ENCODE results near the gene TP73. TPM values are rescaled to one million over a fixed set of nuclear protein-coding genes. Genes with fewer than 3 reads are reported as not detected.

Gene TP73
- total RNA-seq, 1 experiment from 2014 or later, result 19.2 TPM

GRCh38 chr1:3646596-3646995, 5.7 kb upstream of the TP73 start (continued):
- TF ChIP-seq ZBTB33 (IDR thresholded peaks at IDR 0.05; ENCODE audit: extremely low read depth, insufficient replicate concordance, low read length), result no peak
- TF ChIP-seq ZNF274 (IDR thresholded peaks at IDR 0.05; ENCODE audit: low read depth, low read length), result no peak
- TF ChIP-seq CTCF (IDR thresholded peaks at IDR 0.05 in 2 of 3, conservative IDR thresholded peaks at IDR 0.05 in 1 of 3; ENCODE audit: borderline replicate concordance in 1 of 3, insufficient read depth in 1 of 3, low read depth in 2 of 3, low read length in 2 of 3), result no peak

GRCh38 chr1:3649342-3650247, 2.7 kb upstream of the TP73 start, which contains the start of gene WRAP73:
WRAP73 (minus strand) TSS chr1:3650103; CDS start chr1:3649999, 104 bp downstream.
- Histone ChIP-seq H3K79me2 (ENCODE audit: insufficient read depth, low read length) (peaks cover 39% of the 10 kb centered on the region), H3K4me1 (ENCODE audit: control insufficient read depth in 1 of 2, insufficient read depth in 2 of 2, low read length in 2 of 2) (peaks cover 17 to 29% of the 10 kb centered on the region in 2 experiments), H3K9me2 (ENCODE audit: insufficient read depth) (no peaks in the 10 kb centered on the region), H3K27me3 (ENCODE audit: insufficient read depth, low read length) (no peaks in the 10 kb centered on the region), H2AFZ (ENCODE audit: low read depth, low read length, poor library complexity, severe bottlenecking) (peak within 1 kb of the TSS; percentile 98), H3K36me3 (ENCODE audit: control insufficient read depth in 1 of 2, insufficient read depth in 2 of 2, low read length in 2 of 2) (peaks cover 12 to 19% of the 10 kb centered on the region in 2 experiments; a peak in 3 of 4 replicates), H3K9ac (ENCODE audit: low read length) (peak within 1 kb of the TSS; percentile 85), H3K27ac (ENCODE audit: low read depth, low read length) (peak within 1 kb of the TSS; percentile 72), H3K4me2 (ENCODE audit: low read length) (peak within 1 kb of the TSS; percentile 94), H4K20me1 (ENCODE audit: insufficient read depth) (no peaks in the 10 kb centered on the region), H3K4me3 (replicated peaks in 1 of 2; ENCODE audit: low read depth in 1 of 2, low read length in 2 of 2) (peak within 1 kb of the TSS; percentile 86 to 98), H3K9me3 (ENCODE audit: control insufficient read depth in 1 of 2, insufficient read depth in 1 of 2, low read depth in 1 of 2, low read length in 2 of 2) (no peaks in the 10 kb centered on the region)
- ChIA-PET CTCF (no interaction called here), RAD21 (ENCODE audit: low non-redundant PET in 1 of 2, low total read pairs in 2 of 2, uncharacterized antibody in 2 of 2, unreplicated experiment in 2 of 2) (no interaction called here), POLR2A (no interaction called here)
- intact Hi-C loops (cut with micrococcal nuclease), result loop anchor here (1.0 kb wide), 1 partner anchor 75 kb away; no protein-coding TSS in a partner anchor
- DNase-seq (ENCODE audit: low read depth, low spot score) (peak; percentile 82), ATAC-seq (peak; percentile 73)
- no TSS peak for BruUV-seq (replicated peaks)
- TF ChIP-seq ATF3 (IDR thresholded peaks at IDR 0.05) (no peak), MAX (IDR thresholded peaks at IDR 0.05) (peak; percentile 77), FOSL1 (IDR thresholded peaks at IDR 0.05; ENCODE audit: low read depth) (no peak), CTCF (IDR thresholded peaks at IDR 0.05 in 2 of 3, conservative IDR thresholded peaks at IDR 0.05 in 1 of 3; ENCODE audit: borderline replicate concordance in 1 of 3, insufficient read depth in 1 of 3, low read depth in 2 of 3, low read length in 2 of 3) (peak in 1 of 3 experiments; percentile 26; a peak in 2 of 6 replicates), ELF1 (IDR thresholded peaks at IDR 0.05; ENCODE audit: borderline replicate concordance, low read depth) (no peak; the same call in 1 of the 2 replicates), JUND (IDR thresholded peaks at IDR 0.05) (no peak), POLR2A (IDR thresholded peaks at IDR 0.05; ENCODE audit: borderline replicate concordance, extremely low read depth, insufficient read depth, insufficient read length) (peak; percentile 71), TCF7L2 (IDR thresholded peaks at IDR 0.05; ENCODE audit: borderline replicate concordance, extremely low read depth, insufficient read depth, insufficient read length) (peak; percentile 52), CEBPB (IDR thresholded peaks at IDR 0.05; ENCODE audit: low read depth) (no peak)
